Adrenal gland (tissue), 12 donors: Measurements from ENCODE around the gene ANKRD60. TPM values are rescaled to one million over a fixed set of nuclear protein-coding genes. Genes with fewer than 3 reads are reported as not detected.

ENCODE experiments used
- DNase-seq, 7 donors: peaks; one replicate each; pipeline ENCODE4 v3.0.0-alpha.2; 2019 to 2020
- H3K27ac ChIP-seq, 5 donors: fragments of 200-600 bp; sonication (generic) in 4 of 5; 1 replicate in 3 of 5; 2 replicates in 2 of 5; pipeline versions ENCODE4 v1.5.1 to v1.8.0; 2016 to 2020; ENCODE audit warnings: mild to moderate bottlenecking in 1 of 5
- H3K27me3 ChIP-seq: fragments of 200-600 bp; 2 replicates; pipeline ENCODE4 v1.8.0; 2021
- H3K36me3 ChIP-seq, 2 donors: fragments of 200-600 bp; replicated peaks in 1 of 2; 1 replicate in 1 of 2; 2 replicates in 1 of 2; pipeline versions ENCODE4 v1.5.1 to v1.8.0; 2018 to 2022
- H3K4me1 ChIP-seq, 2 donors: fragments of 200-600 bp; replicated peaks in 1 of 2; 1 replicate in 1 of 2; 2 replicates in 1 of 2; pipeline versions ENCODE4 v1.5.1 to v1.8.0; 2018 to 2021
- H3K4me3 ChIP-seq, 4 donors: fragments of 200-600 bp; sonication (generic) in 3 of 4; one replicate each; pipeline ENCODE4 v1.5.1; 2016 to 2018
- H3K9me3 ChIP-seq, 3 donors: fragments of 200-600 bp; sonication (generic) in 1 of 3; replicated peaks in 1 of 3; 1 replicate in 2 of 3; 2 replicates in 1 of 3; pipeline versions ENCODE4 v1.5.1 to v1.8.0; 2016 to 2021
- POLR2A ChIP-seq, 2 donors: fragments of 450-650 bp; IDR thresholded peaks; one replicate each; pipeline ENCODE4 v1.6.1; 2017; ENCODE audit warnings: antibody characterized with exemption in 2 of 2, mild to moderate bottlenecking in 2 of 2, moderate library complexity in 1 of 2
- WGBS, 4 donors: extraction: QIAGEN DNeasy Blood & Tissue Kit in 2 of 4; methylation state at CpG; one replicate each; pipeline versions ENCODE4 v1.1.5 to v1.1.7; 2013 to 2017; 5-methylcytosine and 5-hydroxymethylcytosine counted together
- intact Hi-C, 2 donors: fragments of 100-400 bp; cut with DNase I; formaldehyde crosslinking; loops; one replicate each; pipeline versions ENCODE4 v1.14.1 to v1.15.0; 2022 to 2023
- polyA plus RNA-seq, 3 donors: library from polyadenylated mRNA; stranded (reverse); fragments of 200-250 nt in 2 of 3; fragments of 350-450 nt in 1 of 3; fragmentation: Illumina TruSeq in 1 of 3; extraction: RNeasy Lipid Tissue Mini Kit (QIAGEN cat#74804) in 1 of 3; gene quantifications; one replicate each; pipeline ENCODE4 v1.2.3, GENCODE V29; 2013 to 2014
- total RNA-seq, 9 donors: library from RNA; depleted of rRNA in 4 of 9; stranded (reverse); fragments of >200 nt in 4 of 9; fragments of 120-200 nt in 1 of 9; fragmentation: NEBNext Ultra II Directional in 1 of 9; extraction: Animal tissue kit (Norgen Biotek cat#: 25700) in 1 of 9; gene quantifications; one replicate each; pipeline versions ENCODE4 v1.1.0 to v1.2.4, GENCODE V29; 2013 to 2023
- TF ChIP-seq, protein P1 (sequence below), 6 experiments: fragments of 450-650 bp in 4 of 6; fragments of 200-600 bp in 2 of 6; sonication (generic) in 1 of 6; IDR thresholded peaks; 1 replicate in 5 of 6; 2 replicates in 1 of 6; pipeline versions ENCODE4 v1.5.1 to v1.8.0; 2016 to 2021; ENCODE audit warnings: antibody characterized with exemption in 6 of 6, mild to moderate bottlenecking in 2 of 6, moderate library complexity in 1 of 6
- donor health status: healthy with polysubstance abuse.
- donor health status: Bipolar disorder and iron deficiency.
- donor health status: DM: yes; HTN: yes; CAD: no.
- donor health status: DM: no; HTN: no; CAD: no.
- donor health status: DM: no; HTN: no; CAD: no.
- donor health status: DM: yes; HTN: yes; CAD: no.

The ANKRD60 gene
- total and polyA plus RNA-seq, 12 donors = not detected

DNA sequence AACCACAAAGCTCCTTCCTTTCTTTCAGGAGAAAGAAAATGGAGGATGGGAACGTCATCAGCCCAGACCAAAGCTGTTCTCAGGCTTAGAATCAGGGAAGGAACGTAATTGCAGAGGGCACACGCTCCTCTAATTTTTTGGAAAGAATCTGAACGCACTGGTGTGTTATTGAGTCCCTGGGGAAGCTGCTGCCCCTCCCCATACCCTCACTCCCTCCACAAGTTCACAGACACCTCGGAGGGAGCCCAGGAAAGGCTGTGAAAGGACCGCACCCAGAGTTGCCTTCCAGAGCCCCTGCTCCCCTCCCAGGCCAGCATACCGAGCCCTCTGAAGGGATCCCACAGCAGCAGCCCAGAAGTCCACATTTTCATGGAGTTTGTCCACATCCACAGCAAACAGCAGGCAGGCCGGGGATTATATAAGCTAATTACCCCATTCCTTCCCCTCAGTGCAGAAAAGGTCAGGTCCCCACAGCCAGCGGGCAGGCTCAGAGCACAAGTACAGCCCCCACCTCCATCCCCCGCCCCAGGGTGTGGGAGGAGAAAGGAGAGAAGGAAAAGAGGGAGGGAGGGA is 53.7 kb downstream of the ANKRD60 start:
- 49 to 69% (median 61%) methylated on average over 7 to 10 of the region's 10 CpGs for WGBS, 4 donors
- Histone ChIP-seq H3K9me3 (no peaks in the 10 kb centered on the region), H3K4me1 (peaks cover 0 to 7% of the 10 kb centered on the region in 2 donors), H3K4me3 (peak overlapping the region in 1 of 4 donors; percentile 20), H3K27me3 (no peaks in the 10 kb centered on the region), H3K27ac (peak overlapping the region in 3 of 5 donors; percentile 55 to 83 (median 79)), H3K36me3 (no peaks in the 10 kb centered on the region)
- intact Hi-C loops = loop anchor here (5.0 to 10.0 kb wide), 2 partner anchors 520 to 522 kb away; no protein-coding TSS in a partner anchor
- peak in 5 of 7 donors; percentile 5 to 52 (median 30) for DNase-seq
- TF ChIP-seq, protein P1, sequence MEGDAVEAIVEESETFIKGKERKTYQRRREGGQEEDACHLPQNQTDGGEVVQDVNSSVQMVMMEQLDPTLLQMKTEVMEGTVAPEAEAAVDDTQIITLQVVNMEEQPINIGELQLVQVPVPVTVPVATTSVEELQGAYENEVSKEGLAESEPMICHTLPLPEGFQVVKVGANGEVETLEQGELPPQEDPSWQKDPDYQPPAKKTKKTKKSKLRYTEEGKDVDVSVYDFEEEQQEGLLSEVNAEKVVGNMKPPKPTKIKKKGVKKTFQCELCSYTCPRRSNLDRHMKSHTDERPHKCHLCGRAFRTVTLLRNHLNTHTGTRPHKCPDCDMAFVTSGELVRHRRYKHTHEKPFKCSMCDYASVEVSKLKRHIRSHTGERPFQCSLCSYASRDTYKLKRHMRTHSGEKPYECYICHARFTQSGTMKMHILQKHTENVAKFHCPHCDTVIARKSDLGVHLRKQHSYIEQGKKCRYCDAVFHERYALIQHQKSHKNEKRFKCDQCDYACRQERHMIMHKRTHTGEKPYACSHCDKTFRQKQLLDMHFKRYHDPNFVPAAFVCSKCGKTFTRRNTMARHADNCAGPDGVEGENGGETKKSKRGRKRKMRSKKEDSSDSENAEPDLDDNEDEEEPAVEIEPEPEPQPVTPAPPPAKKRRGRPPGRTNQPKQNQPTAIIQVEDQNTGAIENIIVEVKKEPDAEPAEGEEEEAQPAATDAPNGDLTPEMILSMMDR (IDR thresholded peaks at IDR 0.05) = no peak
- TF ChIP-seq POLR2A (IDR thresholded peaks at IDR 0.05) = no peak

DNA sequence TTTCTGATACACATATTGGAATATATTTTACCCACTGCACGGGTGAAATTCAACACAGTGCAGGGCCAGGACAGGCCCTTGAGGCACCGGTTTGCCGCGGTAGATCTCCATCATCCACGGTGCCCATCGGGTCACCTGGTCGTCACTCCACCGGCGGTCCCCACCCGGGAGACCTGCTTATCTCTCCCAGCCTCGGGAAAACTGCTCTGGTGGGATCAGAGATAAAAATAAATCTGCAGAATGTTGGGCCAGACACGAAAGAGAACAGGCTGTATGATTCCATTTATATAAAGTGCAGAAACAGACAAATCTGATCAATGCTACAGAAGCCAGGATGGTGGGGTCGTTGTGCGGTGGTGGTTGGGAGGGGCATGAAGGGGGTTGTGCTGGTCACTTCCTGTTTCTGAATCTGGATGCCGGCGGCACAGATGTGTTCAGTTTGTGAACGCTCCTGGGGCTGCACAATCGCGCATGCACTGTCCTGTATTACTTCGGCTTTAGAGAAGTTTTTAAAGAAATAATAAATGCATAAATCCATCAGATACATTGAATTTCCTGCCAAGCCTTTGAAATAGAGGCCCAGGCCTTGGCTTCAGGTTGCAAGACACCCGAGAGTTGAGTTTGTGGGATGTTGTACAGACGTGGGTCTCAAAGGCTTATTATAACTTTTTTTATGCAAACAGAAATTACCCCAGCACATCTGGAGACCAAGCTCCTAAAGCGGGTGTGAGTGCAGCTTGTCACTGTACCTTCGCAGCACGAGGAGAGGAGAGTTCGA is 54.3 kb downstream of the ANKRD60 start:
- WGBS, 4 donors = 45 to 57% (median 52%) methylated on average over 26 of the region's 26 CpGs
- H3K27me3 ChIP-seq = no peaks in the 10 kb centered on the region
- peaks cover 0 to 4% of the 10 kb centered on the region in 2 donors for H3K4me1 ChIP-seq
- H3K36me3 ChIP-seq = no peaks in the 10 kb centered on the region
- peak overlapping the region in 1 of 4 donors; percentile 26 for H3K4me3 ChIP-seq
- TF ChIP-seq POLR2A (IDR thresholded peaks at IDR 0.05) = no peak
- TF ChIP-seq, protein P1 (IDR thresholded peaks at IDR 0.05) = no peak
- peak in 1 of 7 donors; percentile 53 for DNase-seq
- H3K9me3 ChIP-seq = no peaks in the 10 kb centered on the region
- intact Hi-C loops = loop anchor here in 1 of 2 donors (10.0 kb wide), 1 partner anchor 519 kb away; no protein-coding TSS in a partner anchor
- H3K27ac ChIP-seq = peak overlapping the region in 2 of 5 donors; percentile 79 to 83

DNA sequence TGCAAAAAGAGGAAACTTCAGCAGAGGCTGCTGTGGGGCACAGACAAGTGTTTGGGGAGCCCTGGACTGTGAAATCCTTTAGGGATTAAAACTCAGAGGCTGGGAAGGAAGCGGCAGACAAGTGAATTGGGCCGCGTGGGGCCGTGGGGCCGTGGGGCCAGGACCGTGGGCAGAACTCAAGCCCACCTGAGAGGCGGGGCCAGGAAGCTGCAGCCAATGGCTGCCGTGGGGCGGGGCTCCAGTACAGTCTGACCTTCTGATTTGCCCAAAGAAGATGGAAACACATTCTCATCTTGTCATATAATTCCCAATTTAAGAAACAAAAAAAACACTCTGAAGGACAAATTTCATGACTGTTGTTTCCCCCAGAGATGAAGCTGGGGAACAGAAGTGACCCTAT is 55.4 kb downstream of the ANKRD60 start:
- Histone ChIP-seq H3K4me1 (peaks cover 0 to 4% of the 10 kb centered on the region in 2 donors), H3K27ac (no peak overlapping the region), H3K9me3 (no peaks in the 10 kb centered on the region), H3K4me3 (no peak overlapping the region), H3K27me3 (no peaks in the 10 kb centered on the region), H3K36me3 (no peaks in the 10 kb centered on the region)
- no peak for DNase-seq
- 85 to 98% (median 91%) methylated on average over 7 to 9 of the region's 9 CpGs for WGBS, 4 donors
- TF ChIP-seq, protein P1 (IDR thresholded peaks at IDR 0.05) = no peak
- no peak for TF ChIP-seq POLR2A (IDR thresholded peaks at IDR 0.05)
- intact Hi-C loops = loop anchor here in 1 of 2 donors (10.0 kb wide), 1 partner anchor 518 kb away; no protein-coding TSS in a partner anchor

DNA sequence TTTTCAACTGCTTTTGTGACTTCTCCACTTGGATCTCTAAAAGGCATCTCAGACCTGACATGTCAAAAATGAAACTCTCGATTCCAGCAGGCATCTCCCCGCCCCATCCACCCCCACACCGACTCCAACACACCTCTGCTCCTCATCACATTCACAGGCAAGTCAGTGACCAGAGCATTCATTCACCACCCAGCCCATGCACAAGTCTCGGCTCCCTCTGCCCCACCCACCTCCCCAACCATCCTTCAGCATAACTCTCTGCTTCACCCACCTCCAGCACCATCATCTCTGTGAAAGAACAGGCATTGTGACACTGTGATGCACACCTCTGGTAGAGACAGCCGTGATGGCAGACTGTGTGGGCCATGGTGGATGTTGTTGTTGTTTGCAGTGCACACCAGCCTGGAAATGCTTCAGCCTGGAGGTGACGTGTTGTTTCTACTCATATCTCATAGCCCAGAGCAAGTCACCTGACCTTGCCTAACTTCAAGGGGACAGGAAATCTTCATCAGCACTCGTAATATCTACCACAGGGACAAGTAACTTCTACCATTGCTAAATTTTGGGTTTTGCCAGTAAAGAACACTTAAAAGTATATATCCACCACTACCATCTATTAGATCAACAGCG is 56.5 kb downstream of the ANKRD60 start:
- TF ChIP-seq POLR2A (IDR thresholded peaks at IDR 0.05) = no peak
- TF ChIP-seq, protein P1 (IDR thresholded peaks at IDR 0.05) = no peak
- DNase-seq = no peak
- H3K4me1 ChIP-seq = peaks cover 0 to 4% of the 10 kb centered on the region in 2 donors
- no peaks in the 10 kb centered on the region for H3K27me3 ChIP-seq
- H3K9me3 ChIP-seq = no peaks in the 10 kb centered on the region
- no peaks in the 10 kb centered on the region for H3K36me3 ChIP-seq
- H3K4me3 ChIP-seq = no peak overlapping the region
- intact Hi-C loops = loop anchor here in 1 of 2 donors (10.0 kb wide), 1 partner anchor 517 kb away; no protein-coding TSS in a partner anchor
- no peak overlapping the region for H3K27ac ChIP-seq
- 79 to 86% (median 83%) methylated on average over 8 of the region's 8 CpGs for WGBS, 4 donors
